Activated naive CD8-positive, alpha-beta T cell treated with anti-CD3 and anti-CD28 coated beads for 36 hours (primary cell): Measurements from ENCODE around the gene C9orf78. TPM values are rescaled to one million over a fixed set of nuclear protein-coding genes. Genes with fewer than 3 reads are reported as not detected.
A peak's percentile ranks its signal among the peaks of the same experiment; 100 is the strongest.

ENCODE experiments used
- DNase-seq: peaks from one replicate; pipeline ENCODE4 v3.0.0; 2021
- H3K27ac Mint-ChIP-seq: one replicate; pipeline ENCODE4 v1.8.0; 2022; ENCODE audit warnings: mild to moderate bottlenecking, moderate library complexity, mixed read lengths
- H3K27me3 Mint-ChIP-seq: one replicate; pipeline ENCODE4 v1.8.0; 2022; ENCODE audit warnings: mild to moderate bottlenecking, mixed read lengths
- H3K36me3 Mint-ChIP-seq: one replicate; pipeline ENCODE4 v1.8.0; 2021; ENCODE audit warnings: mild to moderate bottlenecking, mixed read lengths
- H3K4me1 Mint-ChIP-seq: one replicate; pipeline ENCODE4 v1.8.0; 2021; ENCODE audit warnings: mixed read lengths
- H3K4me3 Mint-ChIP-seq: one replicate; pipeline ENCODE4 v1.8.0; 2022; ENCODE audit warnings: mild to moderate bottlenecking, moderate library complexity, mixed read lengths
- H3K9me3 Mint-ChIP-seq: one replicate; pipeline ENCODE4 v1.8.0; 2022; ENCODE audit warnings: mixed read lengths
- total RNA-seq, 2 experiments: library from RNA; stranded (reverse); gene quantifications; one replicate each; pipeline ENCODE4 v1.2.3, GENCODE V29; 2021

Gene C9orf78
- total RNA-seq, 2 experiments from 2014 or later = 66.3 to 68.2 TPM

DNA sequence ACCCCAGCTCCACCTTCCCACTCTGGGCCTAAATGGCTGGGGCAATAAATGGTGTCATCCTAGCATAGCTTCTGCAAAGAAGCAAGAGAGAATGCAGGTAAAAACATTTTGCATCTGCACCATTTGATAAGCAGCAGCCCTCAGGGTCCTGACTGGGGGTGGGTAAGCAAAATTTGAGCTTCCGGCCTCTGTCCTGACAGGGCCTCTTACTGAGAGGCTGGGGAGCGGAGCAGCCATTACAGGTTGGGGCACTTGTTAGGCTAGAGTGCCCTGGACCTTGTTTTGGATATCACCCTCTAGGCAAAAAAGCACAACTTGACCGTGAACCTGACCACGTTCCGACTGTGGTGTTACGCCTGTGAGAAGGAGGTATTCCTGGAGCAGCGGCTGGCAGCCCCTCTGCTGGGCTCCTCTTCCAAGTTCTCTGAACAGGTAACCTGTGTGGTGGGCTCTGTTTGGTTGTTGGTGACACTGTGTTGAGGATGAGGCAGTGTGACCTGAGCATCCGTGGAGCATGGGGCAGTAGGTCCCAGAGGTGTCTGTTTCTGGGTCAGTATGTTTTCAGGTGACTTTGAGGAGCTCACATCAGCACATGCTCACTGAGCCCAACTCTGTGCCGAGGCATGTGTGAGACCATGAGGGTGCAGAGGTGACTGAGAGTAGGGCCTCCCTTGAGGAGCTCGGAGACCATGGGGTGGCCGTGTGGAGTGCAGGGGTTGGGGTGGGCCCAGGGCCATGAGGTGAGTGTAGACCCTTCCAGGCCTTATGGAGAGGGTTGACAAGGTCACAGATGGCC, 23.3 kb upstream of the C9orf78 start:
- Mint-ChIP-seq H3K36me3 (peaks cover 47% of the 10 kb centered on the region), H3K27me3 (no peaks in the 10 kb centered on the region), H3K4me3 (no peak overlapping the region), H3K9me3 (no peaks in the 10 kb centered on the region), H3K27ac (no peak overlapping the region), H3K4me1 (peaks cover 52% of the 10 kb centered on the region)
- no peak for DNase-seq

DNA sequence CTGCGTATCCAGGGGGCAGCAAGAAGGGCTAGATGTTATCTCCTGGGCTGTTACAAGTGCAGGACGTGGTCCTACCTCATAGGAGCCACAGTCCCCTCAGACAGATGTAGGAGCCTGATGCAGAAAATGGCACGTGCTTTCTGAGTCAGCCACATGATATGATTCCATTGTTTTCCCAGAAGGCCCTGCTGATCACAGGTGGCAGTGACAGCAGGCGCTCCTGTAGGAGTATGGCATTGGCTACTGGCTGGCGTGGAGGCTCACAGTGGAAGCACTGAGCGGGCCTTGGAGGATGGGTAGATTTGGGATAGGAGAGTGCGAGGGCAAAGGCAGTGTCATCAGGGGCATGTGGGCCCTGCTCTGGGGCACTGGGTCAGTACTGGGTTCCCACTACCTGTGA, 22.1 kb upstream of the C9orf78 start:
- Mint-ChIP-seq H3K4me1 (peaks cover 52% of the 10 kb centered on the region), H3K27me3 (no peaks in the 10 kb centered on the region), H3K36me3 (peaks cover 49% of the 10 kb centered on the region), H3K27ac (no peak overlapping the region), H3K9me3 (no peaks in the 10 kb centered on the region), H3K4me3 (no peak overlapping the region)
- DNase-seq = no peak

DNA sequence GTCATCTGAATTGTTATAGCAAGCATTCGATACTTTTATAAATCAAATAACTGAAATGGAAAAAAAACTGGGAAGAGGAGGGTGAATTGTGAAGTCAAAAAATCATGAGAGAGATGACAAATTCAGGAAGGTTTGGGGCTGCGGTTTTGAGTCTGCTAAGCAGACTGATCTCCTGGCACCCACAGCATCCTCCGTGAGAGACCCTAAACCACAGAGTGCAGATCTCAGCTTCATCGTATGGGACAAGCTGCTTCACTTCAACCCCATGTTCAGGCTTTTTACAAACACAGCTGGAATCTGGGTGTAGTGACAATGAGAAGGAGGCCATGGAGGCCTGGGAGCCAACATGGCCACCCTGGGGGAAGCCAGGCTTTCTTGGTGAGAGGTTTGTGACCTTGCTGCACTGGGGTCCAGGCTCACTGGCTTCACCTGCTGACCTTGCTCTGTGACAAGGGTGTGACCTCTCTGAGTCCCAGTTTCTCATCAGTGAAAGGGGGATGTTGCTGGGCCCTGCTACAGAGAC, 19.6 kb upstream of the C9orf78 start:
- H3K9me3 Mint-ChIP-seq = no peaks in the 10 kb centered on the region
- H3K4me3 Mint-ChIP-seq = peak overlapping the region; percentile 35
- DNase-seq = peak; percentile 40
- H3K27ac Mint-ChIP-seq = peak overlapping the region; percentile 71
- peaks cover 44% of the 10 kb centered on the region for H3K36me3 Mint-ChIP-seq
- no peaks in the 10 kb centered on the region for H3K27me3 Mint-ChIP-seq
- peaks cover 45% of the 10 kb centered on the region for H3K4me1 Mint-ChIP-seq

DNA sequence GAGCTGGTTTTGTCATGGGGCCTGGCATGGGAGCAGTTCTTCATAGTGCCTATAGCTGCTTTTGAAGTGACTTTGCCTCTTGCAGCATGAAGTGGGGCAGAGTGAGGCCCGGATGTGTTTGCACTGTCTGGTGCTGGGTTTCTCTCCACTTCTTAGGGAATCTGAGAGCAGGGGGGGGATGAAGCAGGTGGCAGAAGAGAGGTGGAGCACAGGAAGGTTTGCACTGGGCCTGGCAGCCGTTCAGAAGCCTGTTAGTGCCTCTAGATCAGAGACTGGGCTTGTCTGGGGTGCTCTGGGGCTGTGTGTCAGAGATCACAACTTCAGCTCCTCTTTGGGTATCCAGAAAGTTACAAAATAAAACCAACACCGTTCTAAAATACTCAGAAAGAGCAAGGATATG, 18.5 kb upstream of the C9orf78 start:
- no peak overlapping the region for H3K4me3 Mint-ChIP-seq
- H3K36me3 Mint-ChIP-seq = peaks cover 44% of the 10 kb centered on the region
- peak overlapping the region; percentile 15 for H3K27ac Mint-ChIP-seq
- DNase-seq = no peak
- H3K4me1 Mint-ChIP-seq = peaks cover 48% of the 10 kb centered on the region
- H3K27me3 Mint-ChIP-seq = no peaks in the 10 kb centered on the region
- H3K9me3 Mint-ChIP-seq = no peaks in the 10 kb centered on the region

DNA sequence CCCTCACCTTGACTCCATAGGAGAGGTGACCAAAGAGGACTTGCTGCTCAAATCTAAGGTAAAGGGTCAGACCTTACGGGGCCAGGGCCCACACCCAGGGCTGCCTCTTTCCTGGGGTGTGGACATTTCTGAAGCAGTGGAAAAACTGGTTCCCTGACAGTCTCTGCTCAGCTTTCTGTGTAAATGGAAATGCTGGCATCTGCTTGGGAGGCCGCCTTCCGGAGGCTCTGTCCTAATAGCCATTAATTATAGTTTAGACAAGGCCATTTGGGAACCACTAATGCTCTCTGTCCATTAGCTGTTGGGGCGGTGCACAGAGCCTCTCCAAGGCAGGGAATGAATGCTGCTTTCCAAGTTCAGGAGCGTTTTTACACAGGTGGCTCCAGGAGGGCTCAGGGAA, 17.5 kb upstream of the C9orf78 start:
- H3K27me3 Mint-ChIP-seq = no peaks in the 10 kb centered on the region
- peaks cover 53% of the 10 kb centered on the region for H3K4me1 Mint-ChIP-seq
- H3K9me3 Mint-ChIP-seq = no peaks in the 10 kb centered on the region
- no peak overlapping the region for H3K4me3 Mint-ChIP-seq
- no peak overlapping the region for H3K27ac Mint-ChIP-seq
- no peak for DNase-seq
- H3K36me3 Mint-ChIP-seq = peaks cover 44% of the 10 kb centered on the region

DNA sequence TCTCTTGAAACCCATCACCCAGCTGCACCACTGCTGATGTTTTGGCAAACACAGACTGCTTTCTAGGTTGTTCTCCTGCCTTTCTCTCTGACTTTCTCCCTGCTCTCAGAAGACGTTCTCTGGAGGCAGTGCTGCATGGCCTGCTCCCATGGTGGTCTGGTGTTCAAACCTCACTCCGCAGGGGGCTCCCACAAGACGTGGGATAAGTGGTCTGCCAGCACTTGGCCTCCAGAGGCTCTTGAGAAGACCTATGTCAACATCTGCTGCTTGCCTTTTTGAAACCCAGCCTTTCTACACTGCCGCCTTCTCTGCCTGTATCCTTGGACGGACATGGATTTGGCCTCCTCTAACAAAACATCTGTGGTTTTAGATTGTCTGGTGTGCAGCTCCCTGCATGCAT, 16.7 kb upstream of the C9orf78 start:
- no peak overlapping the region for H3K27ac Mint-ChIP-seq
- H3K4me1 Mint-ChIP-seq = peaks cover 51% of the 10 kb centered on the region
- H3K9me3 Mint-ChIP-seq = no peaks in the 10 kb centered on the region
- H3K27me3 Mint-ChIP-seq = no peaks in the 10 kb centered on the region
- no peak overlapping the region for H3K4me3 Mint-ChIP-seq
- DNase-seq = no peak
- peaks cover 43% of the 10 kb centered on the region for H3K36me3 Mint-ChIP-seq

DNA sequence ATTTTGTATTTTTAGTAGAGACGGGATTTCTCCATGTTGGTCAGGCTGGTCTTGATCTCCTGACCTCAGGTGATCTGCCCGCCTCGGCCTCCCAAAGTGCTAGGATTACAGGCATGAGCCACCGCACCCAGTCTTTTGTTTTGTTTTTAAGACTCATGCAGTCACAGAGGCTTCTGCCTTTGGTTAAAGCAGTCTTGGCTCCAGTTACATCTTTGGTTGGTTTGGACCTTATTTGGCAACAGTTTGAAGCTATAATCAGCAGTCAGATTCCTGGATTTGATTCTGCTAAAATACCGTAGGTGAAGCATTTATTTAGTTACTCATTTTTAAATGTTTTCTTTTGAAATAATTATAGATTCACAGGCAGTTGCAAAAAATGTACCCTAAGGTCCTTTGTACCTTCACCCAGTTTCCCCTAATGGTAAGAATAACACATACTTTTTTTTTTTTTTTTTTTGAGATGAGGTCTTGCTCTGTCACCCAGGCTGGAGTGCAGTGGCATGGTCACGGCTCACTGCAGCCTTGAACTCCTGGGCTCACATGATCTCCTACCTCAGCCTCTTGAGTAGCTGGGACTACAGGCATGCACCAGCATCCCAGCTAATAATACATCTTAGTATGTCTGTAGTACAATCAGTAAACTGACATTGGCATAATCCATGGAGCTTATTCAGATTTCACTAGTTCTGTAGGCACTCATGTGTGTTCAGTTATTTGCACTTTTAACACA, 15.9 kb upstream of the C9orf78 start:
- Mint-ChIP-seq H3K27me3 (no peaks in the 10 kb centered on the region), H3K4me1 (peaks cover 46% of the 10 kb centered on the region), H3K4me3 (no peak overlapping the region), H3K27ac (no peak overlapping the region), H3K36me3 (peaks cover 37% of the 10 kb centered on the region), H3K9me3 (no peaks in the 10 kb centered on the region)
- no peak for DNase-seq

DNA sequence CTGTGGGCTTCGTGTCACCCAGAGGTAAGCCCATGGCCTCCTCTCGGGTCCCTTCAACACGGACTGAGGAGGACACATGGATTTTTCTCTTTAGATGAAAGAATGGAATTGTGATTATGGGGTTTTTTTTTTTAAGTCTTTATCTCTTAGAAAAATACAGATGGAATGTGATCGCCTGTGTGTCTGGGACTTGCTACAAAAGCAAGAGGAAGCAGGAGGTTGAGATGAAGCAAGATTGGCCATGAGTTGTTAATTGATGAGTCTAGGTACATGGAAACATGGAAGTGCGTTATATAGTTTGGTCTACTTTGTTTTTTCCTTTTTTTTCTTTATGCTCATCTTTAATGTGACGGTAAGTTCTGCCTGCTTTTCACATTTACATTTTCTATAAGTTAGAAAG, 14.8 kb upstream of the C9orf78 start:
- Mint-ChIP-seq H3K4me3 (no peak overlapping the region), H3K4me1 (peaks cover 47% of the 10 kb centered on the region), H3K27me3 (no peaks in the 10 kb centered on the region), H3K9me3 (no peaks in the 10 kb centered on the region), H3K27ac (no peak overlapping the region), H3K36me3 (peaks cover 29% of the 10 kb centered on the region)
- DNase-seq = no peak

DNA sequence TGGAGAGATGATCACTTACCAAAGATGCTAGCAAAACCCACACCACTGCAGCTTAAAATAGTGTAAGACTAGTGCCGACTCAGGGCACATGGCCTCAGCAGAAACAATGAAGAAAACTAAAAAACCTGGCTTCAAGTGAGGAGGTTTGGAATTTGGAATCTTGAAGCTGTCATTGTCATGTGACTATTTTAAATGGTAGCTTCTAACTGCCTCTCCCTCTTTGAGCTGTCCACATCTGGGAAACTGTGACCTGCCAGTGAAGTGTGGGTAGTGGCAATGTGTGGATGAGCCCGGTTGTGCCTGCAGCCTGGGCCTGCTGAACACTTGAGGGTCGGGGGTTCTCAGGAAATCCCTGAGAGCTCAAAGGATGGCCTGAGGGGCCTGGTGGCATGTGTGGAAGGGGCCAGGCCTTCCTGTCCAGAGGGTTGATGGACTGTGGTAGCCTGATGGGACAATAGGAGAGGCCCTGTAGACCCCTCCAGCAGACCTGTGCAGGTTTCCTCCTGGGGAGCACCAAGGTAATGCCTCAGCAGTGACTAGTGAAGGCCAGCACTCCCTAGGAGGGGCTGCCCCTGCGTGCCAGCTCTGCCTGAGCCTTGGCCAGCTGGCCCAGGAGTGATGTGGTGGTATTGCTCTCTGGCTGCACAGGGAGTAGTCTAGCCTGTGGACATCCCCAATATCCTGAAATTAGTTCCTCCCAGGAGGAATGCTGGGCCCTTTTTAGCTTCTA, 13.8 kb upstream of the C9orf78 start:
- Mint-ChIP-seq H3K27ac (no peak overlapping the region), H3K4me1 (peaks cover 41% of the 10 kb centered on the region)

DNA sequence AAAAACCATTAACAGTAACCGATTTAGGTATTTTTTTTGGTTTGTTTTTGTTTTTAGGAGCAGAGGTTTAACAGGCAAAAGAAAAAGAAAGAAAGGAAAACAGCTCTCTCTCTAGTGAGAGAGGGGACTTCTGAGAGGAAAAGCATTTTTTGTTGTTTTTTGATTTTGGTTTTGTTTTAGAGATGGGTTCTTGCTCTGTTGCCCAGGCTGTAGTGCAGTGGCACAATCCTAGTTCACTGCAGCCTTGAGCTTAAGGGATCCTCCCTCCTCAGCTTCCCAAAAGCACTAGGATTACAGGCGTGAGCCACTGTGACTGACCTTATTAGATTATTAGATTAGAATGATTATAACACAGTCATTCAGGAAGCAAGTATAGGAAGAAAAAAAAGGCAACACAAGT, 10.3 kb upstream of the C9orf78 start:
- Mint-ChIP-seq H3K27ac (peak overlapping the region; percentile 73), H3K9me3 (no peaks in the 10 kb centered on the region), H3K4me3 (no peak overlapping the region), H3K36me3 (peaks cover 5% of the 10 kb centered on the region), H3K27me3 (no peaks in the 10 kb centered on the region), H3K4me1 (peaks cover 36% of the 10 kb centered on the region)
- no peak for DNase-seq

More for the DNA sequence above, 13.8 kb upstream of the C9orf78 start:
- Mint-ChIP-seq H3K4me3 (no peak overlapping the region), H3K27me3 (no peaks in the 10 kb centered on the region), H3K36me3 (peaks cover 19% of the 10 kb centered on the region), H3K9me3 (no peaks in the 10 kb centered on the region)
- no peak for DNase-seq

DNA sequence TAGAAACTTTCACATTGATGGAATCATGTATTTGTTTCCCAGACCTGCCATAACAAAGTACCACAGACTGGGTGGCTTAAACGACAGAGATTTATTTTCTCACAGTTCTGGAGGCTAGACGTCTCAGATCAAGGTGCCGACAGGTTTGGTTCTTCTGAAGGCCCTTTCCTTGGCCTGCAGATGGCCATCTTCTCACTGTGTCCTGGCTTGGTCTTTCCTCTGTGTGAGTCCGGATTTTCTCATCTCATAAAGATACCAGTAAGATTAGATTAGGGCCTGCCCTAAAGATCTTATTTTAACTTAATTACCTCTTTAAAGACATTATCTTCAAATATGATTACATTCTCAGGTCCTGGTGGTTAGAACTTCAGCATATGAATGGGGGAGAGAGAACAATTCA, 6.0 kb upstream of the C9orf78 start:
- H3K27me3 Mint-ChIP-seq = no peaks in the 10 kb centered on the region
- H3K9me3 Mint-ChIP-seq = no peaks in the 10 kb centered on the region
- H3K36me3 Mint-ChIP-seq = peaks cover 13% of the 10 kb centered on the region
- H3K27ac Mint-ChIP-seq = peak overlapping the region; percentile 12
- DNase-seq = no peak
- no peak overlapping the region for H3K4me3 Mint-ChIP-seq
- H3K4me1 Mint-ChIP-seq = peaks cover 59% of the 10 kb centered on the region

DNA sequence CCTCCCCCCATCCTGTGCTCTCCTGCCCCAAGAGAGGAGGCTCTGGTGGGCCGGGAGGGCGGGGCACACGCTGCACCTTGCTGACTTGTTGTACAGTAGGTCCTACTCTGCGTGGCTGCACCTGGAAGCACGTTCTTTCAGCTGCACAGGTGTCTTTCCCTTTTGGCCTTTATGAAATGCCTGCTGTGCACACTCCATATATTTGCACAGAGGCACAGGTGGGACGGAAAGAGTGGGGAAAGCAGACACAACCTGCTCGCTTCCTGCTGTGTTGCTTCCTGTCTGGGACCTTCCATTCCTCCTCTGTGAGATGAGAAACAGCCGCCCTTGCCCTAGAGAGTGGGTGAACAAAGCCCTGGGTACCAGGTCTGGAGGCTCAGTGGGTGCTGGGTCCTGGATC, 5.0 kb upstream of the C9orf78 start:
- H3K27me3 Mint-ChIP-seq = no peaks in the 10 kb centered on the region
- H3K4me1 Mint-ChIP-seq = peaks cover 53% of the 10 kb centered on the region
- H3K36me3 Mint-ChIP-seq = peaks cover 14% of the 10 kb centered on the region
- DNase-seq = no peak
- H3K9me3 Mint-ChIP-seq = no peaks in the 10 kb centered on the region
- H3K4me3 Mint-ChIP-seq = peak overlapping the region; percentile 14
- H3K27ac Mint-ChIP-seq = peak overlapping the region; percentile 54

DNA sequence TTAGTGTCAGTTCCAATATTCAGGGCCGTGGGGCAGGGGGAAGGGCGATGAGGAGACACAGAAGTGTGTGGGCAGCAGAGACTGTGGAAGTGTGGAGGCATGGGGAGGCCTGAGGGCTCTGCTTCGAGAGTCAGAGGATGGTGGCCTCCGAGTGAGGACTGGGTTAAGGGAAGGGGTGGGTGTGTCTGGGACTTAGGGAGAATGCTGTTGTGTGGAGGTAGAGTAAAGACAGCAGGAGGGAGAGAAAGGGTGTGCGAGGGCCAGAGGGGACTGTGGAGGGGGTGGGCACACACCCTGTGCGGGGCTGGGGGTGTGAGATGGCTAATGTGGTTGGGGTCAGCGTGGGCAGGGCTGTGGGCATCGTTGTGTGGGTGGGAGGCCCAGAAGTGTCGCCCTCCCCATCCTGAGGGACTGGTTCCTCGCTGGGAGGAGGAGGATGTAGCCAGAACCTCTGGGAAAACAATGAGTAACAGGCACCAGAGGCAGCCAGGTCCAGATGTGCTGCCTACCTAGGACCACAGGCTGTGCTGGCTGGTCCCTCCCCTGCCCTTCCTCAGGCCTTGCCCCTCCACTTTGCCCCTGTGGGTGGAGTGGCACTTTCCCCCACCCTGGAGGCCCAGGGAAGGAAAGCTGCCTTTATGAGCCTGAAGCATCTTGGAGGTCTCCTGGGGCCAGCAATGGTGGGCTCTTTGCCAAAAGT, 4.4 kb upstream of the C9orf78 start:
- peaks cover 48% of the 10 kb centered on the region for H3K4me1 Mint-ChIP-seq
- no peaks in the 10 kb centered on the region for H3K9me3 Mint-ChIP-seq
- DNase-seq = no peak
- peak overlapping the region; percentile 87 for H3K27ac Mint-ChIP-seq
- H3K27me3 Mint-ChIP-seq = no peaks in the 10 kb centered on the region
- peaks cover 20% of the 10 kb centered on the region for H3K36me3 Mint-ChIP-seq
- peak overlapping the region; percentile 65 for H3K4me3 Mint-ChIP-seq

DNA sequence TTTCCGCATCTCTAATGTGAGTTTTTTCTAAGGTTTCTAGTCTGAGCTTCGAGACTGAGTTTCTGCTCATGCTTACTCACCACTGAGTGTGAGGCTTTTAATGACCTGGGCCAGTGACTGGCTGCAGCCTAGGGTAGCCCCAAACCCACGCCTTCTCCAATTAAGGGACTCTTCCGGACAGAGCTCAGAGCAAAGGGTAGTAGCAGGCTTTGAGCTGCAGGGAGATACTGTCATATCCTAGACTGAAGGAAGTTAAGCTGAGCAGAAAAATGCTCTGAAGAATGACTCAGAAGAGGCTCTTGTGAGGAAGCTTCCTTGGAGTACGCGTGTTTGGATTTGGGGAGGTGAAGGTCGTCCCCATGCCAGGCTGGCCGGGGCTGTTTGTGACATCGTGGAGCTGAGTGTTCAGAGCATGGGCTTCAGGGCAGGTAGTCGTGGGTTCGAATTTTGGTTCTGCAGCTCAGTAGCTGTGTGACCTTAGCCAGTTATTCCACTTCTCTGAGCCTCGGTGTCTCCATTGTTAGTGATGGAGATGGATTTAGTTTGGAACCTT, 3.7 kb upstream of the C9orf78 start:
- H3K27ac Mint-ChIP-seq = peak overlapping the region; percentile 87
- peaks cover 54% of the 10 kb centered on the region for H3K4me1 Mint-ChIP-seq
- no peaks in the 10 kb centered on the region for H3K9me3 Mint-ChIP-seq
- DNase-seq = peak; percentile 56
- peak overlapping the region; percentile 65 for H3K4me3 Mint-ChIP-seq
- no peaks in the 10 kb centered on the region for H3K27me3 Mint-ChIP-seq
- peaks cover 25% of the 10 kb centered on the region for H3K36me3 Mint-ChIP-seq
